CD14-positive monocyte (primary cell): ENCODE measurements around the gene ULK3. TPM values are rescaled to one million over a fixed set of nuclear protein-coding genes. Genes with fewer than 3 reads are reported as not detected.
A peak's percentile ranks its signal among the peaks of the same experiment; 100 is the strongest.

Experiments used
- DNase-seq, 3 donors: peaks; one replicate each; pipeline ENCODE4 v3.0.0-alpha.2; 2011 to 2022
- H2AFZ ChIP-seq: 2 replicates; pipeline ENCODE4 v1.6.0; 2012; ENCODE audit warnings: mild to moderate bottlenecking, low read depth, low read length, inconsistent platforms; ENCODE audit not compliant: insufficient read depth, poor library complexity, severe bottlenecking
- H3K27ac ChIP-seq, 2 donors: 1 replicate in 1 of 2; 2 replicates in 1 of 2; pipeline ENCODE4 v1.5.1; 2012 to 2013; ENCODE audit warnings: low read length in 2 of 2, control low read depth in 1 of 2, inconsistent platforms in 1 of 2, low read depth in 1 of 2, mild to moderate bottlenecking in 1 of 2
- H3K27me3 ChIP-seq, 2 donors: one replicate each; pipeline versions ENCODE4 v1.6.0 to v1.6.1; 2011 to 2013; ENCODE audit warnings: low read length in 2 of 2; ENCODE audit not compliant: control insufficient read depth in 2 of 2, insufficient read depth in 2 of 2
- H3K36me3 ChIP-seq, 2 donors: replicated peaks in 1 of 2; 1 replicate in 1 of 2; 2 replicates in 1 of 2; pipeline versions ENCODE4 v1.5.1 to v1.6.1; 2012 to 2013; ENCODE audit warnings: low read length in 2 of 2, control low read depth in 1 of 2, inconsistent platforms in 1 of 2, mild to moderate bottlenecking in 1 of 2; ENCODE audit not compliant: insufficient read depth in 2 of 2, control insufficient read depth in 1 of 2
- H3K4me1 ChIP-seq, 2 donors: 1 replicate in 1 of 2; 2 replicates in 1 of 2; pipeline versions ENCODE4 v1.5.1 to v1.6.1; 2012 to 2013; ENCODE audit warnings: low read length in 2 of 2, control low read depth in 1 of 2, inconsistent platforms in 1 of 2, mild to moderate bottlenecking in 1 of 2, moderate library complexity in 1 of 2; ENCODE audit not compliant: insufficient read depth in 2 of 2, control insufficient read depth in 1 of 2
- H3K4me2 ChIP-seq: replicated peaks from 2 replicates; pipeline ENCODE3; 2012; ENCODE audit warnings: low read length, moderate library complexity, mild to moderate bottlenecking; ENCODE audit not compliant: poor library complexity, severe bottlenecking; ENCODE audit errors: extremely low read depth
- H3K4me3 ChIP-seq, 3 experiments: fragments of 200-600 bp in 1 of 3; sonication (generic) in 1 of 3; replicated peaks in 1 of 3; 1 replicate in 2 of 3; 2 replicates in 1 of 3; pipeline ENCODE4 v1.5.1; 2011 to 2013; ENCODE audit warnings: low read length in 3 of 3, mild to moderate bottlenecking in 3 of 3, control low read depth in 2 of 3, low read depth in 2 of 3, inconsistent platforms in 1 of 3, moderate library complexity in 1 of 3
- H3K79me2 ChIP-seq: 2 replicates; pipeline ENCODE4 v1.6.0; 2012; ENCODE audit warnings: mild to moderate bottlenecking, control low read depth, inconsistent platforms, low read length, moderate library complexity; ENCODE audit not compliant: insufficient read depth
- H3K9ac ChIP-seq: 2 replicates; pipeline ENCODE4 v1.6.0; 2017; ENCODE audit warnings: low read length, mild to moderate bottlenecking; ENCODE audit not compliant: insufficient read depth, poor library complexity, severe bottlenecking
- H3K9me3 ChIP-seq, 2 donors: replicated peaks in 1 of 2; 1 replicate in 1 of 2; 2 replicates in 1 of 2; pipeline versions ENCODE4 v1.5.1 to v1.6.1; 2012 to 2013; ENCODE audit warnings: low read length in 2 of 2, control low read depth in 1 of 2; ENCODE audit not compliant: control insufficient read depth in 1 of 2, insufficient read depth in 1 of 2
- H4K20me1 ChIP-seq: 2 replicates; pipeline ENCODE4 v1.6.0; 2012; ENCODE audit warnings: mild to moderate bottlenecking, low read length, control low read depth, moderate library complexity; ENCODE audit not compliant: insufficient read depth
- H3K27ac Mint-ChIP-seq, 7 donors: one replicate each; pipeline ENCODE4 v1.8.0; 2020; ENCODE audit warnings: mild to moderate bottlenecking in 7 of 7, mixed read lengths in 7 of 7, moderate library complexity in 6 of 7, inconsistent platforms in 2 of 7
- H3K27me3 Mint-ChIP-seq, 3 donors: one replicate each; pipeline ENCODE4 v1.8.0; 2021 to 2022; ENCODE audit warnings: low read depth in 3 of 3, mild to moderate bottlenecking in 3 of 3, mixed read lengths in 3 of 3, moderate library complexity in 3 of 3, inconsistent platforms in 1 of 3
- H3K36me3 Mint-ChIP-seq, 2 donors: one replicate each; pipeline ENCODE4 v1.8.0; 2020; ENCODE audit warnings: mixed read lengths in 2 of 2, inconsistent platforms in 1 of 2, mild to moderate bottlenecking in 1 of 2
- H3K4me1 Mint-ChIP-seq: one replicate; pipeline ENCODE4 v1.8.0; 2020; ENCODE audit warnings: mild to moderate bottlenecking, mixed read lengths
- H3K4me3 Mint-ChIP-seq, 2 donors: one replicate each; pipeline ENCODE4 v1.8.0; 2020; ENCODE audit warnings: mild to moderate bottlenecking in 2 of 2, mixed read lengths in 2 of 2, moderate library complexity in 1 of 2
- H3K9me3 Mint-ChIP-seq, 7 donors: one replicate each; pipeline ENCODE4 v1.8.0; 2020 to 2022; ENCODE audit warnings: mixed read lengths in 7 of 7, mild to moderate bottlenecking in 6 of 7, moderate library complexity in 6 of 7, inconsistent platforms in 2 of 7
- CTCF ChIP-seq: fragments of 200-600 bp; IDR thresholded peaks from one replicate; pipeline ENCODE4 v1.8.0; 2022; ENCODE audit warnings: antibody characterized with exemption, mild to moderate bottlenecking
- WGBS: methylation state at CpG from one replicate; pipeline ENCODE4 v1.1.5; 2013; ENCODE audit warnings: missing lambda C conversion rate; ENCODE audit not compliant: insufficient coverage; 5-methylcytosine and 5-hydroxymethylcytosine counted together
- intact Hi-C, 2 donors: fragments of 100-400 bp; cut with micrococcal nuclease; formaldehyde crosslinking; loops; one replicate each; pipeline versions ENCODE4 v1.15.0 to v1.15.1; 2023
- polyA plus RNA-seq, 3 donors: library from polyadenylated mRNA; depleted of rRNA in 1 of 3; unstranded in 2 of 3; stranded (reverse) in 1 of 3; fragments of 300-500 nt in 2 of 3; fragments of >200 nt in 1 of 3; fragmentation: Illumina TruSeq in 2 of 3; gene quantifications; 1 replicate in 2 of 3; 2 replicates in 1 of 3; pipeline ENCODE4 v1.2.3, GENCODE V29; 2012 to 2021

The ULK3 gene
- polyA plus RNA-seq, 3 donors = 9.4 to 58.7 (median 16.0) TPM

GRCh38 chr15:74802290-74802689 is 40.7 kb downstream of the ULK3 start:
- Histone ChIP-seq H3K27me3 (no peaks in the 10 kb centered on the region), H3K9ac (no peak overlapping the region), H3K79me2 (peaks cover 42% of the 10 kb centered on the region), H3K36me3 (peaks cover 65 to 72% of the 10 kb centered on the region in 2 donors), H4K20me1 (peaks cover 80% of the 10 kb centered on the region), H3K4me3 (no peak overlapping the region), H3K4me1 (peaks cover 36 to 39% of the 10 kb centered on the region in 2 donors), H3K27ac (peak overlapping the region in 1 of 2 donors; percentile 93), H3K4me2 (no peak overlapping the region), H2AFZ (no peak overlapping the region), H3K9me3 (no peaks in the 10 kb centered on the region)
- H3K36me3 Mint-ChIP-seq = peaks cover 61 to 76% of the 10 kb centered on the region in 2 donors
- 97% methylated on average over 20 of the region's 20 CpGs for WGBS
- no peak overlapping the region for H3K4me3 Mint-ChIP-seq
- intact Hi-C loops = loop anchor here (10.0 kb wide), 1 partner anchor 167 kb away; no protein-coding TSS in a partner anchor
- peak overlapping the region in 3 of 7 donors; percentile 13 to 75 (median 67) for H3K27ac Mint-ChIP-seq
- peaks cover 0 to 3% (median 1%) of the 10 kb centered on the region in 3 donors for H3K27me3 Mint-ChIP-seq
- no peak for TF ChIP-seq CTCF
- H3K9me3 Mint-ChIP-seq = no peaks in the 10 kb centered on the region
- no peak for DNase-seq
- peaks cover 32% of the 10 kb centered on the region for H3K4me1 Mint-ChIP-seq

- peaks cover 65 to 75% of the 10 kb centered on the region in 2 donors for H3K36me3 ChIP-seq
- H4K20me1 ChIP-seq = peaks cover 88% of the 10 kb centered on the region
- Mint-ChIP-seq H3K4me3 (no peak overlapping the region), H3K27ac (peak overlapping the region; percentile 9 to 98 (median 93)), H3K36me3 (peaks cover 64 to 79% of the 10 kb centered on the region in 2 donors), H3K27me3 (peaks cover 0 to 1% (median 1%) of the 10 kb centered on the region in 3 donors), H3K9me3 (no peaks in the 10 kb centered on the region), H3K4me1 (peaks cover 33% of the 10 kb centered on the region)
- H3K4me1 ChIP-seq = peaks cover 36 to 39% of the 10 kb centered on the region in 2 donors
- WGBS = over 99% methylated on average over 15 of the region's 18 CpGs
- DNase-seq = no peak
- H3K27me3 ChIP-seq = no peaks in the 10 kb centered on the region
- H3K79me2 ChIP-seq = peaks cover 51% of the 10 kb centered on the region
- H3K4me3 ChIP-seq = no peak overlapping the region
- H3K27ac ChIP-seq = peak overlapping the region in 1 of 2 donors; percentile 93
- no peak overlapping the region for H2AFZ ChIP-seq
- H3K4me2 ChIP-seq = no peak overlapping the region
- no peak overlapping the region for H3K9ac ChIP-seq
- H3K9me3 ChIP-seq = no peaks in the 10 kb centered on the region
- TF ChIP-seq CTCF = no peak
- intact Hi-C loops = loop anchor here (10.0 kb wide), 1 partner anchor 167 kb away; no protein-coding TSS in a partner anchor
Measured at GRCh38 chr15:74801311-74801997, 41.5 kb downstream of the ULK3 start.
